ENCODE measurements around the gene FBXO38.

The FBXO38 gene, protein sequence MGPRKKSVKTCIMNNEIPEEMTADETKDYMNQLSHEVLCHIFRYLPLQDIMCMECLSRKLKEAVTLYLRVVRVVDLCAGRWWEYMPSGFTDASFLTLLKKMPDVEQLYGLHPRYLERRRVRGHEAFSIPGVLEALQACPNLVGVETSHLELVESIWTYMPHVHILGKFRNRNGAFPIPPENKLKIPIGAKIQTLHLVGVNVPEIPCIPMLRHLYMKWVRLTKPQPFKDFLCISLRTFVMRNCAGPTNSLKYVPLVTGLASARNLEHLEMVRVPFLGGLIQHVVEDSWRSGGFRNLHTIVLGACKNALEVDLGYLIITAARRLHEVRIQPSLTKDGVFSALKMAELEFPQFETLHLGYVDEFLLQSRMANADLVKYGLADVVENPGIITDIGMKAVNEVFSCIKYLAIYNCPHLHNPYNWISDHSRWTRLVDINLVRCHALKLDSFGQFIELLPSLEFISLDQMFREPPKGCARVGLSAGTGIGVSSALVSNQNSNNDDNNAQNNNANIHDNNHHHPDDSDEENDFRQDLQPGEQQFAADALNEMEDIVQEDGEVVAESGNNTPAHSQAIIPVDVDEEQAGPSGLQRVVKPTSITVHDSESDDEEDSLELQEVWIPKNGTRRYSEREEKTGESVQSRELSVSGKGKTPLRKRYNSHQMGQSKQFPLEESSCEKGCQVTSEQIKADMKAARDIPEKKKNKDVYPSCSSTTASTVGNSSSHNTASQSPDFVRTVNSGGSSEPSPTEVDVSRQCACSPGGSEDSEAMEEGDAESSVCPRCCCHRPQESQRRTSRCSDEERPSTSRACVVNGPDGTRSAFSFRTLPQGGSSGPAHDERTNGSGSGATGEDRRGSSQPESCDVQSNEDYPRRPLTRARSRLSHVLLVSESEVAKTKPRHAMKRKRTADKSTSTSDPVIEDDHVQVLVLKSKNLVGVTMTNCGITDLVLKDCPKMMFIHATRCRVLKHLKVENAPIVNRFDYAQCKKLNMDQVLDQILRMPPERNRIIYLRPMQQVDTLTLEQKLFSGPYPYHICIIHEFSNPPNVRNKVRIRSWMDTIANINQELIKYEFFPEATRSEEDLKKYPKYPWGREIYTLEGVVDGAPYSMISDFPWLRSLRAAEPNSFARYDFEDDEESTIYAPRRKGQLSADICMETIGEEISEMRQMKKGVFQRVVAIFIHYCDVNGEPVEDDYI

DNA sequence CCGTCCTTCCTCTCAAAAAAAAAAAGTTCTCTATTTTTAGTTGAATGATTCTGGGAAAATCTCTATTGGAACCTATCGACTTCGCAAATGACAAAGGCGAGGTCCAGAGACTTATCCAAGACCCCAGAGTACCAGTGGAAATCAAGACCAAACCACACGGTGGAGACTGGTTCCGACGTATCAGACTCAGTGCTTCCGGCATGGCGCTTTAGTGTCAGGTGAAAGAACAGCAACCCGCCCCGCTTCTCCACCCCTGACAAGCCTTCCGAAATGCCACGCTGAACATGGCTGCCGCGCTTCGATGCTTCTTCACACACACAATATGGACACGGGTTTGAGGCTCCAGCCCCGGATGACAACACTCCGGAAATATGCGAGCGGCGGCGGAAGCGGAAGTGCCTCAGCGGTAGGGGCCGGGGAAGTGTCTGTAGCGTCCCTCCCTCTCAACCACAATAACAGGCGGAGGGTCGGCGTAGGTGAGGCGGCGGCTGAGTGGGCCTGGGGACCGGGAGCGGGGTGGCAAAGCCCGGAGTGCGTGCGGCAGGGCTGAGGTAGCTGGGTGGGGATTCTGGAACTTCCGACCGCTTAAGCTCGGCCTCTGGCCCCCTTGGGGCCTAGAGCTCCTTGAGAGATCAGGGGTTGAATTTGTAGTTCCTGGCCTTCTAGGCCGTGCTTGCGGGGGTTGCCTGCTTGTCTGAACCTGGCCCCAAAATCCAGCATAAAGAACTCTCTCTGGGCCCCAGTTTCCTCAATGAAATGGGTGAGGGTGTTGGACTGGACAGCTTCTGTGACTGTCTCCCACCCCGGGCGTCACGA lies at the start of gene FBXO38:
Gene FBXO38, plus strand, starts transcription at position 395 of the 816 bp plus-strand sequence. CDS start 10,819 bp downstream, outside the sequence.
- DNase-seq = peak; percentile 98

DNA sequence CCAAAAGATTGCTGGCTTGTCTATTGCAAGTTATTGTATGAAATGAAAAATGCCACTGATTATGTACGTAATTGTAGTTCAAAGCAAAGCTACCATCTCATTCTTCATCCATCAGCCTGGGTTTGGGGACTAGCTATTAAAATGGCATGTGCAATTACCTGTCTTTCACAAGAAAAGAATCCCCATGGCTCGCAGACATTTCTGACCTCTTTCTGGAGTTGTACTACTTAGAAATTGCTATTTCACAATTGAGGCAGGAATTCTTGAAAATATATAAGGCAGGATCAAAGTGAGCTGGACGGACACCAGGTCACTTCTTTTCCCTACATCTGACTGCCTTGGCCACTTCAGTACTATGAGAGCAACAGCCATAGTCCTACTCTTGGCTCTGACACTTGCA lies 48.5 kb upstream of the FBXO38 start, which contains the start of gene SPINK9:
Gene SPINK9, plus strand, starts transcription at position 301 of the 400 bp plus-strand sequence. Its CDS starts 55 bp downstream, at position 356.
- no peak for DNase-seq

DNA sequence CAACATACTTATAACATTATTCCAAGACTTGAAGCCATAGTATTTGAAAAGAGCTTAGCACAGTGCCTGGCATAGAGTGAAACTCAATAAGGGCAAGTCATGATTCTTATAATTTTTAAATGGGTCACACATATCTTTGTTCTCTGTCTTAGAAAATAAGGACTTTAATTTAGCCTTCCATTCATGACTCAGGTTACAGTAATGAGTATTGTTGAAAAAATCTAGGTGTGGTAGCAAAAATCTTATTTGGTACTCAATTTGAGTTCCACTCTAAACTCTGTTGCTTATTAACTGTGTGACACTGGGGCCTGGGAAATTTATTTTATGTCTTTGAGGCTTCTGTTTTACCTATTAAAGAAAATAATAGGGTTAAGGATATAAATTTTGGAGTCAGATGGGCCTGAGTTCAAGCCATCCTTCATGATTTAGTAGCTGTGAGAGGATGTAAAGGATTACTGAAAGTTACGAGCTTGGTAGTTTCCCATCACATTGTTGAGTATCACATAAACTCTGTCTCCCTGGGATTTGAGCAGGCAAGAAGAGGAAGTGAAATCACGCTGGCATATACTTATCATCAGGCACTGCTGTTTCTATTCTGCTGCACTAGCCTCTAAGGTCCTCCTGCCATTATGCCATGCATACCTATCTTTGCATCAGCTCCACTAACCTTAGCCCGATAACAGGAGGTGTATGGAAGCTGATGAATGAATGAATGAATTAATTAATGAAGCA lies 46.9 kb upstream of the FBXO38 start:
- DNase-seq = no peak

DNA sequence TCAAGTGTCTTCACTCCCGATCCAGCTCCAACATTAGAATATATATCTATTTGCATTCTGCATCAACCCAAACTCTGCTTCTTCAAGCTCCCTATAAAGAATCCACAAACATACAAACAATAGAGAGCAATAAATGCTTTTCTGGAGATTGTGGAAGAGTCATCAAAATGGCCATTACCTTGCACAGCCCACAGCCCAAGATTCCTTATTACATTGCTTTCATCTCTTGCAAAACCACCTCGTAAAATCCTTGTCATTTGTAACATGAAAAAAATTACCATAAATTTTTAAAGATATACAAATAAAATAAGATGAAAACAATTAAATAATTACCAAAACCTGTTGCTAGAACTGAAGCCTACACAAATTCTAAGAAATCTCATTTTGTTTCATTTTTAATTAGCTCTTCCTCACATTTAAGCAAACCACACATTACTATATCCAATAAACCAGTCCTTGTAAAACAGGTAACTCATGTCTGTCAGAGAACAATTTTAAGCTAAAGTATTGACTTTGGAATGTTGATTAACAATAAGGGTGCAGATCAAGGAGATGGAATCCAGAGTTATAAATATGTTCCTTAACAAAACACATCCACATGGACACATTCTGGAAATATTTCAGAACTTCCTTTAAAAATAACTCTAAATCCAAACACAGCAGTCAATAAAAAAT lies 41.2 kb upstream of the FBXO38 start:
- no peak for DNase-seq

DNA sequence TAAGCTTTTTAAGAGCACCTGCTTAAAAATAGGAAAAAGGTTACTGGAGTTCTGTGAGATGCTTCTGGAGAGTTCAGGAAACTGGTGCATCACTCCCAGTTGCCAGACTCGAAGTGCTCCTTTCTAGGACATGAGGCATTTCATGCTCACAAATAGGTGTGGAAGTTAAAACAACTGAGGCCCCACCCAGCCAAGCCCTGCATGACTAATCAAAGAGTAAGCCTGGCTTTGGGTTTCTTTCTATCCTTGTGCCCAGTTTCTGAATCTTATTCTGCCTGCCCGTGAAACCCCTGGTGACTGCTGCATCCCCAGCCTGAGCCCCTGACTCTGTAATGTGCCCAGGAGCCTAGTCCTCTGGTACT lies 40.7 kb upstream of the FBXO38 start:
- no peak for DNase-seq

DNA sequence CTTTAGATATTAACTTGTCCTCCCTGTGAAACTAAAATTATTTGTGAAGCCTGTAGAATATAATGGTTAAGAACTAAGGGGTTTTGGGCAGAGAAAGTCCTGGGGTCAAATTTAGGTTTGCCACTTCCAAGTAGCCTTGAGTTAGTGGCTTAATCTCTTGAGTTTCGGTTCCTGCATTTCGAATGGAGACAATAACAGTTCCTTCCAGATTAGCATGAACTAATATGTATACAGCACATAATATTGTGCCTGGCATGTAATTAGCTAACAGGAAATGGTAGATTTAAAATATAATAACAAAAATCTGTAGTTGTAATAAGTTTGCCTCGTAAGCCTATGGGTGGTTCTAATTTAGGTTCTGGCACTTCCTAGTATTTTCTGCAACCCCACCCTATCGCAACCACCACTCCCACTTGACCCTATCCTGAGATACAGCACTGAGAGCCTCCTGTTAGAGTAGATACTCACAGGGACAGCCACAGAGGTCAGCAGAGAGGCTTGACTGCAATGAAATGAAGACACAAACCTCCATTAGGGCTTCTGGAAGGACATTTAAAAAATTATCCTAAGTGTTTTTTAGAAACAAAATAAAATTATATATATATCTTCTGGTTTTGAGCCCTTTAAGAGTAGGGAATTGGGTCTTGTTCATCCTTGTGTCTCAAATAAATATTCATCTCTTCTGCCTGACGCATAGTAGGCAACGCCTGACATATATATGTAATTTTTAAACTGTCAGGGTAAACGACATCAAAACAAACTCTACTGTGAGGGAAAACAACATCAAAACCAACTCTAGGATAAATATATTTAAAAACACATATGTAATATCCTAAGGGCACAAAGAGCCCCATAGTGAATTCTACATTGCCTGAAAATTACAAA lies 39.9 kb upstream of the FBXO38 start:
- DNase-seq = no peak

DNA sequence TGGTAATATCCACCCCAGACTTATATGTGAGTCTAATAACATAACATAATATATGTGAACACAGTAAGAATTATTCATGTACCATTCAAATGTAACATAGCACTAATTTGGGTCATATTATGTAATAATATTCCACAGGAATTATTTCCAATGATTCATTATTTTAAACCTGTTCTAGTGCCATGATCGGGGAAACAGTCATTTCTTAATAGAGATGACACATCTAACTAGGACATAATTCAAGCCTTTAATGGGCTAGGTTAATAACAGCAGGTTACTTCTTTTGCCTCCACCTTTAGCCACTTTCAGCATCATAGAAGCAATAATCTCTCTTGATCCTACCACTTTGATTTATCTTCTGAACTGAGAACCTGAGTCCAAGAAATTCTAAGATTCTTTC lies 36.1 kb upstream of the FBXO38 start:
- no peak for DNase-seq

DNA sequence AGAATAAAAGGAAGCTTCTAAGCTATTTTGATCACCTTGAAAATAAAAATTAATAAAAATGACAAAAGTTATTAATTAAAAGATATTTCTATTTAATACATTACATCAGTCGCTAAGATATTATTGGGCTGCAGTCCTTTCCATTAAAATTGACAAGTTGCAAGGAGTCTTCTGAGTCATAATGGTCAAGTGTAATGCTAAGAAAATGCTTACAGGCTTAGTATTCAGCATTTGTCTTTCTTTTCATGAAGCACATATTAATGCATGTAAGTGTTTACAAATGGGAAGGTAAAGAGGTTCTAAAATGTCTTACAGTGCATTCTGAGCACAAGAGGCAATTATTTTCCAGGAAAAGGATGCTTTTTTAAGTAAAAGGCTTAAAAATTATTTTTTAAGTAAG lies 31.1 kb upstream of the FBXO38 start:
- no peak for DNase-seq

DNA sequence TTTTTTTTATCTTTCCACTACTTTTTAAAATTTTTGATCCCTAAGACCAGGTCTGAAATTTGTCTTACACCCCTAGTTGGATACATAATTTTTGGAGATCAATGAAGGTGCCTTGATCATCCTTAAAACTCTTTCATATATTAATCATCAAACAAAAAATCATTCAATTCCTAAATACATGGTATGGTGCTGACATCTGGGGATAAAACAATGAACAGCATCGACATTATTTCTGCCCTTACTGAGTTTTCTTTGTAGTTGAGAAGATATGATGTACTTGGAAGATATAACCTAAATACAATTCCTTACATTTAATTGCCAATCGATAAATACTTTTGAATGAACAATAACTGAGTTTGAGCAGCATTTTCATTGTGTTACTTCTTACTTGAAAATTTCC lies 30.1 kb upstream of the FBXO38 start:
- no peak for DNase-seq

DNA sequence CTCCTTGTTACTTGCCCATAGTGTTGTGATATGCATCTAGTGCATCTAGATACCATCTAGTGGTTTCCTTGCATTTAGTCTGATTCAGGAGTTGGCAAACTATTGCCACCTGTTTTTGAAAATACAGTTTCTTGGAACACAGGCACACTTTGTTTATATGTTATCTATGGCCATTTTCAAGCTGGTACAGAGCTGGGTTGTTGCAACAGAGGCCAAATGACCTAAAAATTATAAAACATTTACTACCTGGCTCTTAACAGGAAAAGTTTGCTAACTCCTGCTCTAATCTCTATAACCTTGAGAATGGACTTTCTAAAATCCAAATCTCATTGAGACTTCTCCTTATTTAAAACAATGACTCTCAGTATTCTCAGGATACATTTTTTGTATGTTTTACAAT lies 19.4 kb upstream of the FBXO38 start:
- no peak for DNase-seq

DNA sequence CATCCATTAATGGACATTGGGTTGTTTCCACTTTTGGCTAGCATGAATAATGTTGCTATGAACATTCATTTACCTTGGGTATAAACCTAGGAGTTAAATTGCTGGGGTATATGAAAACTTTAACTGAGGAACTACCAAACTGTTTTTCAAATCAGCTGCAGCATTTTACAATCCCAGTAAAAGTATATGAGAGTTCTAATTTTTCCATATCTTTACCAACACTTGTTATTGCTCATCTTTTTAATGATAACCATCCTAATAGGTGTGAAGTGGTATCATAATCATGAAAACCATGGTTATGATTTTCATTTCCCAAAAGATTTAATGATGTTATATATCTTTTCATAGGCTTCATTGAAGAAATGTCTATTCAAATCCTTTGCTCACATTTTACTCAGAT lies 15.5 kb upstream of the FBXO38 start:
- DNase-seq = no peak

DNA sequence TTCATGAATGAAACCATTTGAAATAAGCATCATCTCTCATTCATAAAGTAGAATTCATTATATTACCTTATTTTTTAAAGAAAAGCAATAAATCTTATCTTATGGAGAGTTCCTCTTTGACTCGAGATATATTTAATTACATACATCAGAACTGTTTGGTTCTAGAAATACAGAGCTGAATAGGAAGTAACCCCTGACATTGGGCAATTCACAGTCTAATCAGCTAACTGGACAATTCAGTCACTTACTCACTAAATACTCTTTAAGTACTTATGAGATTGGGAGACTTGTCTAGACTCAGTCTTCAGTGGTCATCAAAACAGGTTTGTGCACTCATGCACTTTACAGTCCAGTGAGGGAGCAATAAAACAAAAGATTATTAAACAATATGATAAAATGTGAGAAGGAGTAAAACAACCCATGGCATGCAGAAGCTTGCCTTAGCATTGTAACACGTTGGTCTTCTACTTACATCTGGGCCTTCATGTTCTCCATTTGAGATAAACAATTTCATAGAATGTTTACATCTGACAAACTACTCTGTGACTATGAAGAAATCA lies 11.5 kb upstream of the FBXO38 start:
- no peak for DNase-seq

DNA sequence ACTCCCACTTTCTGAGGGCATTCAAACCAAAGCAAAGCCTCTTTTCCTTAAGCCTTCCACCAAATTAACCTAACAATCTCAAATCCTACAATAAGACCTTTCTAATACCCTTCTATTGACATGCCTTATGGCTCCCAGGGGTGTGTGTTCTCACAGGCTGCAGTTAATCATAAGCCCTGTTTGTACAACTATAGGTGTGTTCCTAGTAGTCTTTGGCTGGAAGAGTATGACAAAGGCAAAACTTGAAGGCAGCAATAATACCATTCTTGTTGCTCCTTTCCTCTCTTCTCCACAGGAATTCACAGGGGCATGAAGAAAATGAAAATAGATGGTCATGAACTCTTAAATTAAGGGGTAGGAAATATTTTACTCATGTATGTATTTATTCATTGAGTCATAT lies 10.9 kb upstream of the FBXO38 start:
- DNase-seq = no peak

DNA sequence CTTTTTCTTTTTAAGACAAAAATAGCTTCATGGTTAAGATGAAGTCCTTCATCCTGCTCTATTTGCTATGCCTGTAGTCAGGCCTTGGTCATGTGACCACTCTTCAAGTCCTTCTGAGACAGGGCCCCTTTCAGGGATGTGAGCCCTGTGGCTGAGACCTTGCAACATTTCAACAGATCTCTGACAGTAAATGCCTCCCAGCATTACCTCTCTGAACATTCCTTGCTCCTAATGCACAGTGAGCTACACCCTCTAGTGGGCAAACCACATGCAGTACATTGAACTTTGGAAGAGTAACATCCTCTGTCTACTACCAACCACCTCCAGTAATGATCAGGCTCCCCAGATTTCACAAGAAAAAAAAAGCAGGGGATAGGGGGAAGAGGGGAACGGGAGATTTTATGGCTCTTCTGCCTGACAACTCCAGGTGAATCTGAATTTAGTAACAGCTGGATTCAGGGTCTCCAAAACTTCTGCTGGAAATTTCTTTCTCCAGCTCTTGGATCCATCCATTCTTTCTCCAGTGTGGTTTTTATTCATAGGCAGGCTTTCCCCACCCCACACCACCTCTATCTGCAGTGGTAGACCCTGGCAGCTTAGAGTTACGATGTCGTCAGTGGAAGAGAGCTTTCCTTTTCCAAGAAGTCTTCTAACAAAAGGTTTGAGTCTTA lies 8.9 kb upstream of the FBXO38 start:
- DNase-seq = peak; percentile 19

DNA sequence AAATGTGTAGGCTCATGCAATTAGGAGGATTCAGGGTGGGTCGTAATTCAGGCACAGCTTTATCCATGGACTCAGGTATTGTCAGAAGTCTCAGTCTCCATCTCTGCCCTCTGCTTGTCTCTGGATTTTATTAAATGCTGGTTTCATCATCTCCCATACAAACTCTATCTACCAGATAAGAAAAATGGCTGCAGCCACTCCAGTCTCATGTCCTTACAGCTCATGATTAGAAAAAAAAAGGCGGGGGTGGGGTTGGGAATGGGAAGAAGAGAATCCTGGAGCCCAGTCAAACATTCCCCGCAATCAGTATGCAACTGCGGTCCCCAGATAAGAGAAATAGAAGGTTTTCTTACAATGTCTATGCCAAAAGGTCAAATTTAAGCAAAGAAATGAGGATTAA lies 7.6 kb upstream of the FBXO38 start:
- DNase-seq = no peak

DNA sequence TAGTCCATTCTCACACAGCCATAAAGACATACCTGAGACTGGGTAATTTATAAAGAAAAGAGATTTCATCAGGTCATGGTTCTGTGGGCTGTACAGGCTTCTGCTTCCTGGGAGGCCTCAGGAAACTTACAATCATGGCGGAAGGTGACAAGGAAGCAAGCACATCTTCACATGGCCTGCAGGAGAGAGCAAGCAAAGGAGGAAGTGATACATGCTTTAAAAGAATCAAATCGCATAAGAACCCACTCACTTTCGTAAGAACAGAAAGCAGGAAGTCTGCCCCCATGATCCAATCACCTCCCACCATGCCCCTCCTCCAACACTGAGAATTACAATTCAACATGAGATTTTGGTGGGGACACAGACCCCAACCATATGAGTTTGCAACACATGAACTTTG lies 5.1 kb upstream of the FBXO38 start:
- no peak for DNase-seq

DNA sequence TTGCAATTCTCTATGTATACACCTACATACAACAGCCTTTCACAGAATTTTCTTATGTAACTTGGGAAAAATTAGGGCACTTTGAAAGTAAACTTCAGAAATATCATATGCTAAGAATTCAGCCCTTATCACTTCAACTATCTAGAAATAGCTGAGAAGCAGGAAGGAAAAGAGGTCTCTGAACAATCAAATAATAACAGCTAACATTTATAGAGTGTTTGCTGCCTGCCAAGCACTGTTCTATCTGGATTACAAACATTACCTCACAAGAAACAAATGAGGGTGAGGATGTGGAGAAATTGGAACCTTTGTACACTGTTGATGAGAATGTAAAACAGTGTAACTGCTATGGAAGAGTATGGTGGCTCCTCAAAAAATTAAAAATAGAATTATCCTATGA lies 4.4 kb upstream of the FBXO38 start:
- no peak for DNase-seq

DNA sequence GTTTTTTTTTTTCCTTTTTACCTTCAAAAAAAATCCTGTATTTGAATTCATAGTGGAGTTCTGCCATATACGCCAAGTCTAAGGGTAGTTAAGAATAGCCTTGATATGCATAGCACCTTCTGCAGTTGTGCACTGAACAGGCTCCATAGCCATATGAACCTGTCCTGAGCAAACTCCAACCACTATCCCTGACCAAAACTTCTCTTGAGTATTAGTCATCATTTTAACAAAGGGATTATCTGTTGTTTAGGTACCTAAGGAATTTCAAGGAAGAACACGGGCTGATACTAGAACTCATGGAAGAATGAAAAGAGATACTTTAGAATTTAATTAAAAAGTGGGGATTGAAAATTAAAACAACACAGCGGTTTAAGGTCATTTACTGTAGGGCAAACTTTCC lies 1.9 kb upstream of the FBXO38 start:
- no peak for DNase-seq

DNA sequence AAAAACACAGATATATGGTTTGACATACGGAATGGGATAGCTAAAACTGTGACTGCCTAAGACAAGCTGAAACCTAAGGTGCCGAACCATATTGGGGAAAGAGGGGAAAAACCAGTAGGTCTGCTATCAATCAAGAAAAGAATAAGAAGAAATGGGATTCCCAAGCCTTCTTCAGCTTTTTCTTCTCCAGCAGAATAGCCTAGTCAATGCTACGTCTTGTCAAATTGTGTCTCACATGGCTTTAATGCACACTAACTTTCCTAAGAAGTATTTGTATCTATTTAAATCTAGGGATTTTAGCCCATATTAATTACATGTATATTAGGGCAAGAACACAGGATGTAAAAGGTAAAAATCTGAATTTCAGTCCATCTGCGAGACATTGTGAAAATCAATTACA lies 797 bp upstream of the FBXO38 start:
- DNase-seq = no peak
